ENCODE data around the gene INCA1. TPM values are rescaled to one million over a fixed set of nuclear protein-coding genes. Genes with fewer than 3 reads are reported as not detected.

Gene INCA1
- total and polyA plus RNA-seq, 8 donors = 0.28 to 2.4 (median 0.41) TPM

- Histone ChIP-seq H3K4me3 (no peak overlapping the region), H3K9me3 (no peaks in the 10 kb centered on the region), H3K36me3 (peaks cover 0 to 46% (median 14%) of the 10 kb centered on the region in 3 donors), H3K27ac (no peak overlapping the region), H3K27me3 (no peaks in the 10 kb centered on the region), H3K4me1 (no peaks in the 10 kb centered on the region)
- ATAC-seq (peak in 1 of 4 donors; percentile 16), DNase-seq (no peak), FAIRE-seq (no peak)
- intact Hi-C loops (cut with DNase I) = no loop called here
- 50 to 59% methylated on average over 1 of the region's 1 CpG for WGBS, 2 donors
- no peak for TF ChIP-seq CTCF (IDR thresholded peaks at IDR 0.05)
Measured at GRCh38 chr17:5019475-5019956, 22.2 kb upstream of the INCA1 start.

- no peaks in the 10 kb centered on the region for H3K4me1 ChIP-seq
- no peak for FAIRE-seq
- no peaks in the 10 kb centered on the region for H3K27me3 ChIP-seq
- TF ChIP-seq CTCF (IDR thresholded peaks at IDR 0.05) = no peak
- no peak overlapping the region for H3K4me3 ChIP-seq
- no peak for DNase-seq
- 79 to 86% methylated on average over 4 of the region's 4 CpGs for WGBS, 2 donors
- ATAC-seq = no peak
- intact Hi-C loops (cut with DNase I) = no loop called here
- no peaks in the 10 kb centered on the region for H3K9me3 ChIP-seq
- H3K36me3 ChIP-seq = peaks cover 0 to 9% (median 0%) of the 10 kb centered on the region in 3 donors
- no peak overlapping the region for H3K27ac ChIP-seq
Measured at GRCh38 chr17:5014357-5014756, 17.0 kb upstream of the INCA1 start.

GRCh38 chr17:5011928-5012327, 14.6 kb upstream of the INCA1 start:
- DNase-seq (no peak), FAIRE-seq (no peak), ATAC-seq (no peak)
- no peak for TF ChIP-seq CTCF (IDR thresholded peaks at IDR 0.05)
- no peak overlapping the region for H3K27ac ChIP-seq
- no peaks in the 10 kb centered on the region for H3K27me3 ChIP-seq
- H3K4me3 ChIP-seq = no peak overlapping the region
- intact Hi-C loops (cut with DNase I) = no loop called here
- peaks cover 2 to 13% (median 7%) of the 10 kb centered on the region in 3 donors for H3K36me3 ChIP-seq
- H3K4me1 ChIP-seq = no peaks in the 10 kb centered on the region
- WGBS, 2 donors = 84 to 89% methylated on average over 6 of the region's 6 CpGs
- no peaks in the 10 kb centered on the region for H3K9me3 ChIP-seq

- FAIRE-seq (no peak), DNase-seq (no peak), ATAC-seq (no peak)
- Histone ChIP-seq H3K4me1 (peaks cover 4 to 15% (median 5%) of the 10 kb centered on the region in 3 donors), H3K27me3 (no peaks in the 10 kb centered on the region), H3K4me3 (no peak overlapping the region), H3K36me3 (peaks cover 8 to 60% (median 35%) of the 10 kb centered on the region in 3 donors), H3K27ac (no peak overlapping the region), H3K9me3 (no peaks in the 10 kb centered on the region)
- no peak for TF ChIP-seq CTCF (IDR thresholded peaks at IDR 0.05)
- intact Hi-C loops (cut with DNase I) = no loop called here
- 95 to 96% methylated on average over 18 of the region's 18 CpGs for WGBS, 2 donors
Measured at GRCh38 chr17:5003214-5003867, 6.0 kb upstream of the INCA1 start.

- ATAC-seq = no peak
- peaks cover 4 to 15% (median 5%) of the 10 kb centered on the region in 3 donors for H3K4me1 ChIP-seq
- H3K4me3 ChIP-seq = no peak overlapping the region
- H3K27ac ChIP-seq = no peak overlapping the region
- no peaks in the 10 kb centered on the region for H3K9me3 ChIP-seq
- no peak for FAIRE-seq
- WGBS, 2 donors = 93% methylated on average over 20 of the region's 20 CpGs
- peaks cover 8 to 53% (median 32%) of the 10 kb centered on the region in 3 donors for H3K36me3 ChIP-seq
- no peak for TF ChIP-seq CTCF (IDR thresholded peaks at IDR 0.05)
- H3K27me3 ChIP-seq = no peaks in the 10 kb centered on the region
- no peak for DNase-seq
- intact Hi-C loops (cut with DNase I) = no loop called here
Measured at GRCh38 chr17:5002121-5002788, 4.9 kb upstream of the INCA1 start.

Measured in pancreas (tissue), 10 donors.